Stimulated activated CD4-positive, alpha-beta T cell treated with anti-CD3 and anti-CD28 coated beads, Interleukin-4, amount 100 ng/mL, for 48 hours (primary cell): ENCODE data around the gene NFYA.
A peak's percentile ranks its signal among the peaks of the same experiment; 100 is the strongest.

Experiments used
- DNase-seq, 2 donors: peaks; one replicate each; pipeline ENCODE4 v3.0.0-alpha.2; 2020; ENCODE audit warnings: low read depth in 2 of 2

NFYA gene

GRCh38 chr6:41046084-41046483 lies 26.7 kb upstream of the NFYA start:
- DNase-seq = no peak

- no peak for DNase-seq
Measured at GRCh38 chr6:41047306-41047705, 25.5 kb upstream of the NFYA start.

- no peak for DNase-seq
Measured at GRCh38 chr6:41047745-41048732, 24.7 kb upstream of the NFYA start.

GRCh38 chr6:41049521-41049920 lies 23.3 kb upstream of the NFYA start:
- DNase-seq = no peak

- DNase-seq = no peak
Measured at GRCh38 chr6:41049955-41050354, 22.8 kb upstream of the NFYA start.

- DNase-seq = no peak
Measured at GRCh38 chr6:41050536-41050935, 22.2 kb upstream of the NFYA start.

- no peak for DNase-seq
Measured at GRCh38 chr6:41051873-41052272, 20.9 kb upstream of the NFYA start.

GRCh38 chr6:41053041-41053440 lies 19.7 kb upstream of the NFYA start, which contains the start of gene APOBEC2:
APOBEC2 (plus strand) TSS chr6:41053202; CDS start chr6:41053348, 146 bp downstream.
- DNase-seq = no peak

- DNase-seq = no peak
Measured at GRCh38 chr6:41054511-41054910, 18.3 kb upstream of the NFYA start.

GRCh38 chr6:41055149-41055548 lies 17.6 kb upstream of the NFYA start:
- DNase-seq = no peak

GRCh38 chr6:41056768-41057490 lies 15.8 kb upstream of the NFYA start:
- no peak for DNase-seq

GRCh38 chr6:41058783-41059181 lies 14.0 kb upstream of the NFYA start:
- no peak for DNase-seq

GRCh38 chr6:41059556-41059955 lies 13.2 kb upstream of the NFYA start:
- no peak for DNase-seq

GRCh38 chr6:41061196-41061726 lies 11.5 kb upstream of the NFYA start:
- no peak for DNase-seq

- no peak for DNase-seq
Measured at GRCh38 chr6:41062056-41062455, 10.7 kb upstream of the NFYA start.

GRCh38 chr6:41063884-41064285 lies 8.9 kb upstream of the NFYA start:
- DNase-seq = no peak

- DNase-seq = no peak
Measured at GRCh38 chr6:41064841-41065240, 7.9 kb upstream of the NFYA start.

GRCh38 chr6:41065550-41066026 lies 7.2 kb upstream of the NFYA start:
- no peak for DNase-seq

- DNase-seq = peak; percentile 38 to 47
Measured at GRCh38 chr6:41066867-41067304, 5.9 kb upstream of the NFYA start.

GRCh38 chr6:41071501-41071922 lies 1.3 kb upstream of the NFYA start:
- no peak for DNase-seq

- peak; percentile 98 to 99 for DNase-seq
Measured at GRCh38 chr6:41071923-41072835, 595 bp upstream of the NFYA start, which contains the start of gene OARD1. OARD1 (minus strand) TSS chr6:41072356; CDS start chr6:41071634, 722 bp downstream.
